ENCODE results near the gene UBXN2A. TPM values are rescaled to one million over a fixed set of nuclear protein-coding genes. Genes with fewer than 3 reads are reported as not detected.

Gene UBXN2A
- total RNA-seq, 2 experiments from 2014 or later, result 7.6 to 7.7 TPM

GRCh38 chr2:24017711-24018110 is 77.4 kb downstream of the UBXN2A start:
- H3K27me3 Mint-ChIP-seq (ENCODE audit: low read depth), result peaks cover under 1% of the 10 kb centered on the region
- CTCF ChIA-PET, result no interaction called here
- peaks cover under 1% of the 10 kb centered on the region for H3K36me3 Mint-ChIP-seq (ENCODE audit: low read depth)
- DNase-seq, result no peak
- intact Hi-C loops (cut with micrococcal nuclease), result no loop called here
- no peak overlapping the region for H3K4me3 Mint-ChIP-seq
- no peak overlapping the region for H3K27ac Mint-ChIP-seq
- no peaks in the 10 kb centered on the region for H3K4me1 Mint-ChIP-seq (ENCODE audit: low read depth)
- H3K9me3 Mint-ChIP-seq, result no peaks in the 10 kb centered on the region

GRCh38 chr2:24018241-24018640 is 78.0 kb downstream of the UBXN2A start:
- Mint-ChIP-seq H3K27me3 (ENCODE audit: low read depth) (no peaks in the 10 kb centered on the region), H3K4me3 (no peak overlapping the region), H3K36me3 (ENCODE audit: low read depth) (peaks cover 4% of the 10 kb centered on the region), H3K4me1 (ENCODE audit: low read depth) (no peaks in the 10 kb centered on the region), H3K9me3 (no peaks in the 10 kb centered on the region), H3K27ac (no peak overlapping the region)
- CTCF ChIA-PET, result no interaction called here
- no peak for DNase-seq
- intact Hi-C loops (cut with micrococcal nuclease), result no loop called here

- Mint-ChIP-seq H3K36me3 (ENCODE audit: low read depth) (peaks cover 6% of the 10 kb centered on the region), H3K27ac (no peak overlapping the region), H3K27me3 (ENCODE audit: low read depth) (no peaks in the 10 kb centered on the region), H3K9me3 (no peaks in the 10 kb centered on the region), H3K4me3 (no peak overlapping the region), H3K4me1 (ENCODE audit: low read depth) (no peaks in the 10 kb centered on the region)
- CTCF ChIA-PET, result no interaction called here
- intact Hi-C loops (cut with micrococcal nuclease), result loop anchor here (2.0 kb wide), 1 partner anchor 145 kb away; no protein-coding TSS in a partner anchor
- no peak for DNase-seq
Measured at GRCh38 chr2:24019729-24020128, 79.5 kb downstream of the UBXN2A start.

GRCh38 chr2:24020244-24020643 is 80.0 kb downstream of the UBXN2A start:
- no peak for DNase-seq
- Mint-ChIP-seq H3K27ac (no peak overlapping the region), H3K4me1 (ENCODE audit: low read depth) (no peaks in the 10 kb centered on the region), H3K36me3 (ENCODE audit: low read depth) (peaks cover 6% of the 10 kb centered on the region), H3K9me3 (no peaks in the 10 kb centered on the region), H3K27me3 (ENCODE audit: low read depth) (no peaks in the 10 kb centered on the region), H3K4me3 (no peak overlapping the region)
- CTCF ChIA-PET, result no interaction called here
- intact Hi-C loops (cut with micrococcal nuclease), result loop anchor here (2.0 kb wide), 1 partner anchor 145 kb away; no protein-coding TSS in a partner anchor

GRCh38 chr2:24021122-24021998 is 81.1 kb downstream of the UBXN2A start:
- DNase-seq, result peak; percentile 44
- Mint-ChIP-seq H3K36me3 (ENCODE audit: low read depth) (peaks cover 11% of the 10 kb centered on the region), H3K4me1 (ENCODE audit: low read depth) (no peaks in the 10 kb centered on the region), H3K27ac (no peak overlapping the region), H3K4me3 (no peak overlapping the region), H3K27me3 (ENCODE audit: low read depth) (no peaks in the 10 kb centered on the region), H3K9me3 (no peaks in the 10 kb centered on the region)
- intact Hi-C loops (cut with micrococcal nuclease), result loop anchor here (1.0 to 2.0 kb wide), 2 partner anchors 63 to 143 kb away; partner anchors contain the start of gene TP53I3
- CTCF ChIA-PET, result no interaction called here

GRCh38 chr2:24022324-24022974 is 82.2 kb downstream of the UBXN2A start:
- Mint-ChIP-seq H3K4me3 (no peak overlapping the region), H3K4me1 (ENCODE audit: low read depth) (no peaks in the 10 kb centered on the region), H3K27ac (no peak overlapping the region), H3K9me3 (no peaks in the 10 kb centered on the region), H3K27me3 (ENCODE audit: low read depth) (no peaks in the 10 kb centered on the region), H3K36me3 (ENCODE audit: low read depth) (peaks cover 14% of the 10 kb centered on the region)
- intact Hi-C loops (cut with micrococcal nuclease), result no loop called here
- no peak for DNase-seq
- CTCF ChIA-PET, result no interaction called here

- H3K27ac Mint-ChIP-seq, result no peak overlapping the region
- no peaks in the 10 kb centered on the region for H3K4me1 Mint-ChIP-seq (ENCODE audit: low read depth)
- no peak overlapping the region for H3K4me3 Mint-ChIP-seq
- intact Hi-C loops (cut with micrococcal nuclease), result no loop called here
- H3K9me3 Mint-ChIP-seq, result no peaks in the 10 kb centered on the region
- no peak for DNase-seq
- CTCF ChIA-PET, result interaction anchor here (0.8 kb wide), 1 partner anchor 200 kb away, joined by 3 read pairs; no protein-coding TSS in a partner anchor
- H3K27me3 Mint-ChIP-seq (ENCODE audit: low read depth), result no peaks in the 10 kb centered on the region
- H3K36me3 Mint-ChIP-seq (ENCODE audit: low read depth), result peaks cover 16% of the 10 kb centered on the region
Measured at GRCh38 chr2:24022975-24023575, 82.8 kb downstream of the UBXN2A start.

GRCh38 chr2:24024018-24024417 is 83.8 kb downstream of the UBXN2A start:
- Mint-ChIP-seq H3K4me3 (no peak overlapping the region), H3K9me3 (no peaks in the 10 kb centered on the region), H3K36me3 (ENCODE audit: low read depth) (peaks cover 21% of the 10 kb centered on the region), H3K4me1 (ENCODE audit: low read depth) (no peaks in the 10 kb centered on the region), H3K27me3 (ENCODE audit: low read depth) (no peaks in the 10 kb centered on the region), H3K27ac (no peak overlapping the region)
- intact Hi-C loops (cut with micrococcal nuclease), result no loop called here
- DNase-seq, result no peak
- CTCF ChIA-PET, result interaction anchor here (0.6 kb wide), 1 partner anchor 378 kb away, joined by 5 read pairs; no protein-coding TSS in a partner anchor

- no peak overlapping the region for H3K27ac Mint-ChIP-seq
- no peaks in the 10 kb centered on the region for H3K4me1 Mint-ChIP-seq (ENCODE audit: low read depth)
- H3K4me3 Mint-ChIP-seq, result no peak overlapping the region
- no peaks in the 10 kb centered on the region for H3K27me3 Mint-ChIP-seq (ENCODE audit: low read depth)
- H3K9me3 Mint-ChIP-seq, result no peaks in the 10 kb centered on the region
- no peak for DNase-seq
- intact Hi-C loops (cut with micrococcal nuclease), result no loop called here
- H3K36me3 Mint-ChIP-seq (ENCODE audit: low read depth), result peaks cover 29% of the 10 kb centered on the region
- CTCF ChIA-PET, result no interaction called here
Measured at GRCh38 chr2:24024996-24025663, 84.9 kb downstream of the UBXN2A start.

GRCh38 chr2:24026233-24026632 is 86.0 kb downstream of the UBXN2A start:
- Mint-ChIP-seq H3K27ac (no peak overlapping the region), H3K4me1 (ENCODE audit: low read depth) (no peaks in the 10 kb centered on the region), H3K36me3 (ENCODE audit: low read depth) (peaks cover 36% of the 10 kb centered on the region), H3K27me3 (ENCODE audit: low read depth) (no peaks in the 10 kb centered on the region), H3K9me3 (no peaks in the 10 kb centered on the region), H3K4me3 (no peak overlapping the region)
- CTCF ChIA-PET, result no interaction called here
- intact Hi-C loops (cut with micrococcal nuclease), result no loop called here
- no peak for DNase-seq

GRCh38 chr2:24038786-24039499 is 98.7 kb downstream of the UBXN2A start:
- no peak overlapping the region for H3K4me3 Mint-ChIP-seq
- peaks cover 24% of the 10 kb centered on the region for H3K4me1 Mint-ChIP-seq (ENCODE audit: low read depth)
- peaks cover 33% of the 10 kb centered on the region for H3K36me3 Mint-ChIP-seq (ENCODE audit: low read depth)
- H3K27me3 Mint-ChIP-seq (ENCODE audit: low read depth), result no peaks in the 10 kb centered on the region
- intact Hi-C loops (cut with micrococcal nuclease), result no loop called here
- no peaks in the 10 kb centered on the region for H3K9me3 Mint-ChIP-seq
- DNase-seq, result no peak
- CTCF ChIA-PET, result no interaction called here
- H3K27ac Mint-ChIP-seq, result no peak overlapping the region

GRCh38 chr2:24040511-24040910 is 100.2 kb downstream of the UBXN2A start:
- CTCF ChIA-PET, result no interaction called here
- no peaks in the 10 kb centered on the region for H3K9me3 Mint-ChIP-seq
- H3K4me1 Mint-ChIP-seq (ENCODE audit: low read depth), result peaks cover 28% of the 10 kb centered on the region
- H3K27me3 Mint-ChIP-seq (ENCODE audit: low read depth), result no peaks in the 10 kb centered on the region
- DNase-seq, result no peak
- H3K4me3 Mint-ChIP-seq, result no peak overlapping the region
- no peak overlapping the region for H3K27ac Mint-ChIP-seq
- intact Hi-C loops (cut with micrococcal nuclease), result loop anchor here (10.0 kb wide), 1 partner anchor 454 kb away; the partner anchor contains the start of gene NCOA1
- H3K36me3 Mint-ChIP-seq (ENCODE audit: low read depth), result peaks cover 31% of the 10 kb centered on the region
